Activated naive CD4-positive, alpha-beta T cell treated with anti-CD3 and anti-CD28 coated beads, Interleukin-2, amount 50 U/mL, for 72 hours (primary cell): ENCODE data around the gene TRMT1. TPM values are rescaled to one million over a fixed set of nuclear protein-coding genes. Genes with fewer than 3 reads are reported as not detected.

Experiments used
- ATAC-seq, 2 donors: fragments of 150-1000 bp; cut with Tn5 transposase; 2 replicates each; pipeline ENCODE4 v1.10.0; 2021; ENCODE audit warnings: mild to moderate bottlenecking in 2 of 2, moderate library complexity in 2 of 2
- DNase-seq, 2 donors: peaks; one replicate each; pipeline ENCODE4 v3.0.0; 2021 to 2022; ENCODE audit warnings: low spot score in 2 of 2
- H3K27ac Mint-ChIP-seq, 2 donors: one replicate each; pipeline ENCODE4 v1.8.0; 2022; ENCODE audit warnings: mild to moderate bottlenecking in 2 of 2, mixed read lengths in 2 of 2
- H3K36me3 Mint-ChIP-seq, 2 donors: one replicate each; pipeline ENCODE4 v1.8.0; 2022; ENCODE audit warnings: mixed read lengths in 2 of 2
- H3K9me3 Mint-ChIP-seq, 2 donors: one replicate each; pipeline ENCODE4 v1.8.0; 2022; ENCODE audit warnings: mixed read lengths in 2 of 2
- total RNA-seq, 2 donors: library from RNA; stranded (reverse); gene quantifications; one replicate each; pipeline ENCODE4 v1.2.3, GENCODE V29; 2022

TRMT1 gene
- total RNA-seq, 2 donors from 2014 or later, result 65.5 to 82.4 TPM

- ATAC-seq, result no peak
- Mint-ChIP-seq H3K27ac (no peak overlapping the region), H3K36me3 (no peaks in the 10 kb centered on the region), H3K9me3 (no peaks in the 10 kb centered on the region)
- DNase-seq, result no peak
Observed at GRCh38 chr19:13076787-13077186, 39.8 kb downstream of the TRMT1 start.

GRCh38 chr19:13076320-13076719 lies 40.2 kb downstream of the TRMT1 start:
- ATAC-seq (no peak), DNase-seq (no peak)
- no peaks in the 10 kb centered on the region for H3K9me3 Mint-ChIP-seq
- no peaks in the 10 kb centered on the region for H3K36me3 Mint-ChIP-seq
- no peak overlapping the region for H3K27ac Mint-ChIP-seq

GRCh38 chr19:13074378-13074777 lies 42.2 kb downstream of the TRMT1 start:
- Mint-ChIP-seq H3K27ac (no peak overlapping the region), H3K36me3 (no peaks in the 10 kb centered on the region), H3K9me3 (no peaks in the 10 kb centered on the region)
- DNase-seq (no peak), ATAC-seq (no peak)

GRCh38 chr19:13073263-13073662 lies 43.3 kb downstream of the TRMT1 start:
- Mint-ChIP-seq H3K9me3 (no peaks in the 10 kb centered on the region), H3K27ac (peak overlapping the region in 1 of 2 donors; percentile 52), H3K36me3 (no peaks in the 10 kb centered on the region)
- DNase-seq, result no peak
- no peak for ATAC-seq

GRCh38 chr19:13072188-13072908 lies 44.2 kb downstream of the TRMT1 start:
- no peaks in the 10 kb centered on the region for H3K9me3 Mint-ChIP-seq
- no peak for DNase-seq
- no peak for ATAC-seq

GRCh38 chr19:13071444-13072187 lies 44.9 kb downstream of the TRMT1 start:
- Mint-ChIP-seq H3K36me3 (no peaks in the 10 kb centered on the region), H3K9me3 (no peaks in the 10 kb centered on the region), H3K27ac (no peak overlapping the region)
- DNase-seq (no peak), ATAC-seq (no peak)

More at GRCh38 chr19:13072188-13072908, 44.2 kb downstream of the TRMT1 start:
- Mint-ChIP-seq H3K36me3 (no peaks in the 10 kb centered on the region), H3K27ac (no peak overlapping the region)

GRCh38 chr19:13070425-13071140 lies 46.0 kb downstream of the TRMT1 start:
- no peak overlapping the region for H3K27ac Mint-ChIP-seq
- H3K9me3 Mint-ChIP-seq, result no peaks in the 10 kb centered on the region
- no peak for ATAC-seq
- DNase-seq, result no peak
- no peaks in the 10 kb centered on the region for H3K36me3 Mint-ChIP-seq

- H3K9me3 Mint-ChIP-seq, result no peaks in the 10 kb centered on the region
- H3K27ac Mint-ChIP-seq, result no peak overlapping the region
Observed at GRCh38 chr19:13069415-13070359, 46.9 kb downstream of the TRMT1 start.

GRCh38 chr19:13068085-13068846 lies 48.3 kb downstream of the TRMT1 start:
- no peak for ATAC-seq
- H3K9me3 Mint-ChIP-seq, result no peaks in the 10 kb centered on the region
- no peaks in the 10 kb centered on the region for H3K36me3 Mint-ChIP-seq

More at GRCh38 chr19:13069415-13070359, 46.9 kb downstream of the TRMT1 start:
- no peaks in the 10 kb centered on the region for H3K36me3 Mint-ChIP-seq
- DNase-seq (no peak), ATAC-seq (no peak)

GRCh38 chr19:13066933-13067807 lies 49.4 kb downstream of the TRMT1 start:
- no peak overlapping the region for H3K27ac Mint-ChIP-seq
- no peak for ATAC-seq

More at GRCh38 chr19:13068085-13068846, 48.3 kb downstream of the TRMT1 start:
- DNase-seq, result no peak
- H3K27ac Mint-ChIP-seq, result peak overlapping the region in 1 of 2 donors; percentile 82

GRCh38 chr19:13066226-13066625 lies 50.3 kb downstream of the TRMT1 start:
- ATAC-seq (no peak), DNase-seq (no peak)
- Mint-ChIP-seq H3K36me3 (no peaks in the 10 kb centered on the region), H3K9me3 (no peaks in the 10 kb centered on the region), H3K27ac (no peak overlapping the region)

More at GRCh38 chr19:13066933-13067807, 49.4 kb downstream of the TRMT1 start:
- H3K9me3 Mint-ChIP-seq, result no peaks in the 10 kb centered on the region
- no peak for DNase-seq
- no peaks in the 10 kb centered on the region for H3K36me3 Mint-ChIP-seq

GRCh38 chr19:13064092-13064489 lies 52.4 kb downstream of the TRMT1 start:
- Mint-ChIP-seq H3K27ac (no peak overlapping the region), H3K36me3 (no peaks in the 10 kb centered on the region), H3K9me3 (no peaks in the 10 kb centered on the region)
- ATAC-seq (no peak), DNase-seq (no peak)

GRCh38 chr19:13063461-13064091 lies 53.0 kb downstream of the TRMT1 start:
- Mint-ChIP-seq H3K27ac (no peak overlapping the region), H3K9me3 (no peaks in the 10 kb centered on the region)
- no peak for ATAC-seq

GRCh38 chr19:13062317-13062716 lies 54.2 kb downstream of the TRMT1 start:
- ATAC-seq (no peak), DNase-seq (no peak)
- no peaks in the 10 kb centered on the region for H3K9me3 Mint-ChIP-seq
- no peaks in the 10 kb centered on the region for H3K36me3 Mint-ChIP-seq
- H3K27ac Mint-ChIP-seq, result no peak overlapping the region

More at GRCh38 chr19:13063461-13064091, 53.0 kb downstream of the TRMT1 start:
- DNase-seq, result no peak
- H3K36me3 Mint-ChIP-seq, result no peaks in the 10 kb centered on the region
